B cell (primary cell): ENCODE data around the gene PWWP2B.

Experiments
- CTCF ChIP-seq: fragments of 200-600 bp; IDR thresholded peaks from one replicate; pipeline ENCODE4 v1.8.0; 2022; ENCODE audit warnings: antibody characterized with exemption, mild to moderate bottlenecking
- EZH2 ChIP-seq: IDR thresholded peaks from 2 replicates; pipeline ENCODE4 v1.6.1; 2012; ENCODE audit warnings: borderline replicate concordance, low read depth, mild to moderate bottlenecking, moderate library complexity, low read length; ENCODE audit not compliant: insufficient read depth, poor library complexity, severe bottlenecking

DNA sequence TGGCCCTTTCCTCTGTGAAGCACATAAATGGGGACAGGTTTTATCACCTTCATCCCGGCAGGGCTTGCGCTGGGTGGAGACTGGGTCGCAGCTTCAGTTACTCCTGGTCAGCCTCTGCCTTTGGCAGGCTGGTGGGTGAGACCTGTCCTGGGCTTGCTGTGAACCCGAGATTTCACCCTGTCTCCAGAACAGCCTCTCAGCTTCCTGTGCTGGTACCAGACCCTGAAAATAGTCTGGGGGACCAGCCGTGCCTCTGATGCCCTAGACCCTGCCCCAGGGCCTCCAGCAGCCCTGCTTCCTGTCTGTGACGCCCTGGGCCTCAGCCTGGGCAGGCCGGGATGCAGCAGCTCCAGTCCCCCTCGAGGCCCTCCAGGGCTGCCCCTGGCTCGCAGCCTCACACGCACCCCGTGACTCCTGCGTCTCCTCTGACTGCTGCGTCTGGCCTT is 13.2 kb upstream of the PWWP2B start:
- no peak for TF ChIP-seq CTCF
- no peak for TF ChIP-seq EZH2
